HepG2 (cell line): ENCODE data around the gene TUBB3. TPM values are rescaled to one million over a fixed set of nuclear protein-coding genes. Genes with fewer than 3 reads are reported as not detected.

Experiments
- ATAC-seq: fragments of 200-7000 bp; cut with Tn5 transposase; 3 replicates; pipeline ENCODE4 v1.9.1; 2020; ENCODE audit warnings: mild to moderate bottlenecking, moderate library complexity
- BruUV-seq: library from RNA; stranded (reverse); fragments of 400-500 nt; replicated peaks from 2 replicates; lab custom pipeline; 2021; lab: Mats Ljungman, UMichigan
- CTCF ChIA-PET: fragments of 300-600 bp; formaldehyde crosslinking; extraction: SDS; loops from one replicate; lab custom pipeline; 2021; ENCODE audit warnings: low total read pairs, inconsistent platforms, low intra/inter-chr PET ratio; lab: Yijun Ruan, JAX
- POLR2A ChIA-PET: fragments of 350-600 bp; sonication (Branson Sonifier 250); formaldehyde crosslinking; loops from one replicate; lab custom pipeline; 2020; ENCODE audit warnings: antibody characterized with exemption, inconsistent platforms; lab: Yijun Ruan, JAX
- DNase-seq: peaks from one replicate; pipeline ENCODE4 v3.0.0-alpha.2; 2015; ENCODE audit warnings: low spot score
- FAIRE-seq: peaks from 3 replicates; lab custom pipeline; 2011; peaks lifted over from hg19 to GRCh38; lab: Jason Lieb, UNC
- H2AFZ ChIP-seq: one replicate; pipeline ENCODE4 v1.6.1; 2011; ENCODE audit warnings: low read length, inconsistent platforms
- H3K27ac ChIP-seq: fragments of 300-600 bp; 3 replicates; pipeline ENCODE4 v1.8.0; 2011; ENCODE audit warnings: mixed run types, mild to moderate bottlenecking, mixed read lengths, low read length, inconsistent platforms; ENCODE audit not compliant: insufficient read depth; ENCODE audit errors: extremely low read length
- H3K27me3 ChIP-seq, 2 experiments: fragments of 200-600 bp in 1 of 2; 2 replicates in 1 of 2; 3 replicates in 1 of 2; pipeline versions ENCODE4 v1.6.0 to v1.8.0; 2011; ENCODE audit warnings: low read length in 2 of 2, mild to moderate bottlenecking in 2 of 2, moderate library complexity in 2 of 2, inconsistent platforms in 1 of 2; ENCODE audit not compliant: insufficient read depth in 2 of 2, control insufficient read depth in 1 of 2
- H3K36me3 ChIP-seq, 2 experiments: fragments of 200-600 bp in 1 of 2; replicated peaks in 1 of 2; 2 replicates in 1 of 2; 3 replicates in 1 of 2; pipeline versions ENCODE4 v1.5.1 to v1.8.0; 2011; ENCODE audit warnings: low read length in 2 of 2, inconsistent platforms in 1 of 2; ENCODE audit not compliant: insufficient read depth in 2 of 2, control insufficient read depth in 1 of 2
- H3K4me1 ChIP-seq: 2 replicates; pipeline ENCODE4 v1.5.1; 2012; ENCODE audit warnings: low read length, inconsistent platforms; ENCODE audit not compliant: insufficient read depth
- H3K4me2 ChIP-seq: 2 replicates; pipeline ENCODE4 v1.6.0; 2011; ENCODE audit warnings: low read depth, low read length, inconsistent platforms
- H3K4me3 ChIP-seq, 3 experiments: fragments of 200-600 bp in 1 of 3; sonication (generic), shearing (Covaris generic) in 1 of 3; replicated peaks in 1 of 3; 2 replicates each; pipeline ENCODE4 v1.5.1; 2011 to 2016; ENCODE audit warnings: low read length in 3 of 3, inconsistent platforms in 2 of 3, low read depth in 2 of 3, mild to moderate bottlenecking in 2 of 3, control low read depth in 1 of 3, mixed read lengths in 1 of 3; ENCODE audit not compliant: insufficient read depth in 1 of 3
- H3K79me2 ChIP-seq: one replicate; pipeline ENCODE4 v1.6.1; 2011; ENCODE audit warnings: low read length, inconsistent platforms; ENCODE audit not compliant: insufficient read depth
- H3K9ac ChIP-seq: 2 replicates; pipeline ENCODE4 v1.6.0; 2011; ENCODE audit warnings: mild to moderate bottlenecking, low read depth, low read length, inconsistent platforms; ENCODE audit not compliant: insufficient read depth
- H3K9me3 ChIP-seq: 2 replicates; pipeline ENCODE4 v1.5.1; 2012; ENCODE audit warnings: mild to moderate bottlenecking, low read length
- H4K20me1 ChIP-seq: 2 replicates; pipeline ENCODE4 v1.6.0; 2011; ENCODE audit warnings: inconsistent platforms, mild to moderate bottlenecking, low read length, moderate library complexity; ENCODE audit not compliant: insufficient read depth
- AHR ChIP-seq: IDR thresholded peaks from 2 replicates; pipeline ENCODE4 v1.6.1; 2018; ENCODE audit warnings: missing genetic modification reagents, missing compliant biosample characterization
- HIVEP1 ChIP-seq: sonication (generic); formaldehyde crosslinking; IDR thresholded peaks from 2 replicates; pipeline ENCODE4 v1.4.0; 2020; ENCODE audit warnings: mild to moderate bottlenecking, missing genetic modification reagents
- HNRNPL ChIP-seq: fragments of 200-400 bp; formaldehyde crosslinking; IDR thresholded peaks from 2 replicates; pipeline ENCODE4 v1.6.1; 2017; ENCODE audit warnings: mild to moderate bottlenecking, low read depth, low read length
- KMT2B ChIP-seq: IDR thresholded peaks from 2 replicates; pipeline ENCODE4 v1.6.1; 2016; ENCODE audit warnings: missing genetic modification reagents, missing compliant biosample characterization
- NAIF1 ChIP-seq: sonication (generic); formaldehyde crosslinking; IDR thresholded peaks from 2 replicates; pipeline ENCODE4 v1.5.0; 2020; ENCODE audit warnings: mild to moderate bottlenecking, missing genetic modification reagents, borderline replicate concordance
- ZNF547 ChIP-seq: sonication (generic); formaldehyde crosslinking; IDR thresholded peaks from 2 replicates; pipeline ENCODE4 v1.5.1; 2020; ENCODE audit warnings: mild to moderate bottlenecking, missing genetic modification reagents
- ZNF768 ChIP-seq: sonication (generic); formaldehyde crosslinking; IDR thresholded peaks from 2 replicates; pipeline ENCODE4 v1.4.0; 2020; ENCODE audit warnings: missing genetic modification reagents
- WGBS: methylation state at CpG from one replicate; pipeline ENCODE4 v1.1.6; 2017; ENCODE audit warnings: low lambda C conversion rate; 5-methylcytosine and 5-hydroxymethylcytosine counted together
- in situ Hi-C: cut with HindIII; loops from 2 replicates; pipeline ENCODE4 v1.10.0; 2017; ENCODE audit warnings: low pct_unique_long_range_greater_than_20kb; ENCODE audit not compliant: extremely low pct_ligation_motif_present
- intact Hi-C: fragments of 100-400 bp; cut with micrococcal nuclease; formaldehyde crosslinking; loops from one replicate; pipeline ENCODE4 v1.10.0; 2022; ENCODE audit not compliant: unreplicated experiment
- polyA plus RNA-seq, 8 experiments: library from polyadenylated mRNA; depleted of rRNA in 3 of 8; stranded (reverse) in 7 of 8; unstranded in 1 of 8; fragments of >200 nt; fragmentation: Illumina TruSeq in 4 of 8; extraction: Trizol in 4 of 8; gene quantifications; 2 replicates each; pipeline versions ENCODE4 v1.2.1 to v1.2.3, GENCODE V29; 2011 to 2016; ENCODE audit warnings: low read depth in 4 of 8, missing spikeins in 1 of 8, mixed read lengths in 1 of 8; ENCODE audit not compliant: insufficient read depth in 1 of 8
- total RNA-seq, 5 experiments: library from RNA; depleted of rRNA; stranded (reverse); fragments of >200 nt; fragmentation: Illumina TruSeq; extraction: Trizol; gene quantifications; 2 replicates each; pipeline ENCODE4 v1.2.3, GENCODE V29; 2016; ENCODE audit warnings: low read depth in 1 of 5
- TF ChIP-seq, protein P1 (sequence below): IDR thresholded peaks from 2 replicates; pipeline ENCODE4 v1.6.1; 2016; ENCODE audit warnings: mild to moderate bottlenecking
- TF ChIP-seq, protein P2 (sequence below): sonication (generic); formaldehyde crosslinking; IDR thresholded peaks from 2 replicates; pipeline ENCODE4 v1.5.0; 2020; ENCODE audit warnings: missing genetic modification reagents, mild to moderate bottlenecking, borderline replicate concordance
- TF ChIP-seq, protein P3 (sequence below): sonication (generic); formaldehyde crosslinking; IDR thresholded peaks from 2 replicates; pipeline ENCODE4 v1.4.0; 2020; ENCODE audit warnings: mild to moderate bottlenecking, missing genetic modification reagents, borderline replicate concordance

The TUBB3 gene
- total and polyA plus RNA-seq, 2 of the 13 experiments (the other 11 are each of a cell fraction or from before 2014, with no cell fraction given): 110 to 185 TPM

DNA sequence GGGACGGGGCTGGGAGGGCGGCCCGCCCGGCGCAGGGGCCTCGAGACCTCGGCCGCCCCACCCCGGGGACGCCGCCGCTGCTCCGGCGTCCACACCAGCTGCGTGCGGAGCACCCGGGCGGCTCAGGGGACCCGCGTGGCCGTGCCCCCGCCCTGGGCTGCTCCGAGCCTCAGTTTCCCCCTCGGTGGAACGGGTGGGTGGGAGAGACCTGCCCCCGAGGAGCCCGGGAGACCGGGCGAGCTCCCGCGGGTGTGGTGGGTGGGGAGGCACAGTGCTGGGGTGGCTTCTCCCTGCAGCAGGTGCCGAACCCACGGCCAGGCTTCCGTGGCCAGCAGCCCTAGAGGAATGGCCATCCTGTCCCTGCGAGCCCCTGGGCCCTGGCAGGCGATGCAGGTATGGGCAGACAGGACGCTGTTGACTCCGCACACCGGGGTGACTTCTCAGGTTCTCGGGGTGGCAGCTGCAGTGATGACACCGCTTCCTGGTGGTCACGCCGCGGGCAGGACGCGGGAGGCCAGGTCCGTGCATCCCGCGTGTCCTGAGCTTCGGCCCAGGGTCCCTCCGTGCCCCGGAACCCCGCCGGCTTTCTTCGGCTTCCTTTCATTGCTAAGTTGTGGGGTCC lies 26.1 kb downstream of the TUBB3 start (continued):
- TF ChIP-seq, protein P1, sequence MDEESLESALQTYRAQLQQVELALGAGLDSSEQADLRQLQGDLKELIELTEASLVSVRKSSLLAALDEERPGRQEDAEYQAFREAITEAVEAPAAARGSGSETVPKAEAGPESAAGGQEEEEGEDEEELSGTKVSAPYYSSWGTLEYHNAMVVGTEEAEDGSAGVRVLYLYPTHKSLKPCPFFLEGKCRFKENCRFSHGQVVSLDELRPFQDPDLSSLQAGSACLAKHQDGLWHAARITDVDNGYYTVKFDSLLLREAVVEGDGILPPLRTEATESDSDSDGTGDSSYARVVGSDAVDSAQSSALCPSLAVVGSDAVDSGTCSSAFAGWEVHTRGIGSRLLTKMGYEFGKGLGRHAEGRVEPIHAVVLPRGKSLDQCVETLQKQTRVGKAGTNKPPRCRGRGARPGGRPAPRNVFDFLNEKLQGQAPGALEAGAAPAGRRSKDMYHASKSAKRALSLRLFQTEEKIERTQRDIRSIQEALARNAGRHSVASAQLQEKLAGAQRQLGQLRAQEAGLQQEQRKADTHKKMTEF (CRISPR knock-in tag): peak; percentile 27; the same call in 1 of the 2 replicates
- TF ChIP-seq, protein P2, sequence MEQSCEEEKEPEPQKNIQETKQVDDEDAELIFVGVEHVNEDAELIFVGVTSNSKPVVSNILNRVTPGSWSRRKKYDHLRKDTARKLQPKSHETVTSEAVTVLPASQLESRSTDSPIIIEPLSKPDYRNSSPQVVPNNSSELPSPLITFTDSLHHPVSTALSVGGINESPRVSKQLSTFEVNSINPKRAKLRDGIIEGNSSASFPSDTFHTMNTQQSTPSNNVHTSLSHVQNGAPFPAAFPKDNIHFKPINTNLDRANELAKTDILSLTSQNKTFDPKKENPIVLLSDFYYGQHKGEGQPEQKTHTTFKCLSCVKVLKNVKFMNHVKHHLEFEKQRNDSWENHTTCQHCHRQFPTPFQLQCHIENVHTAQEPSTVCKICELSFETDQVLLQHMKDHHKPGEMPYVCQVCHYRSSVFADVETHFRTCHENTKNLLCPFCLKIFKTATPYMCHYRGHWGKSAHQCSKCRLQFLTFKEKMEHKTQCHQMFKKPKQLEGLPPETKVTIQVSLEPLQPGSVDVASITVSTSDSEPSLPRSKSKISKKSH: no peak
- 0 out of 2 replicates have a peak, but pooled peaks have one; percentile 21 for TF ChIP-seq AHR (CRISPR knock-in tag)
- TF ChIP-seq NAIF1 (CRISPR knock-in tag): no peak
- TF ChIP-seq HIVEP1 (CRISPR knock-in tag): 0 out of 2 replicates have a peak, but pooled peaks have one; percentile 33
- TF ChIP-seq HNRNPL: no peak
- TF ChIP-seq ZNF547 (CRISPR knock-in tag): 0 out of 2 replicates have a peak, but pooled peaks have one; percentile 24
- TF ChIP-seq ZNF768 (CRISPR knock-in tag): peak; percentile 44; the same call in 1 of the 2 replicates
- no peak for TF ChIP-seq KMT2B (CRISPR knock-in tag)

DNA sequence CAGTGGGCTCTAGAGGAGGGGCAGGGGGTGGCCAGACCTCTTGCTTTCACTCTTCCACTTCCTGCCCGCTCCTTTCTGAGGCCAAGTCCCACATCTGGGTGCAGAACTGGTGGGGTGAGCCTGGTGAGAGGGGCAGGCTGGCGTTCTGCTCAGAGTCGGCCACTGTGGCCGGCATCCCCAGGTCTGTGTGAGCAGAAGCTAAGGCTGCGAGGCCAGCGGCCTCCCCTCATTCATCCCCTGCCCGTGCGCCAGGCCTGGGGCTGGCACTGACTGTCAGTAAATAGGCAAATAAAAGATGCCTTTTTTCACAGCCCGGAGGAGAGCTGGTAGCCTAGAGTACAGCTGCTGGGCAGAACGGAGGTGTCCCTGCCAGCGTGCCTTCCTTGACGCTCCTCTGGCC lies 26.6 kb downstream of the TUBB3 start:
- in situ Hi-C loops (no loop called here), intact Hi-C loops (no loop called here)
- H3K79me2 ChIP-seq: peaks cover 15% of the 10 kb centered on the region
- peak overlapping the region; percentile 80 for H3K4me2 ChIP-seq
- H3K9ac ChIP-seq: peak overlapping the region; percentile 86
- ChIA-PET CTCF (no interaction called here), POLR2A (interaction anchor here (1.8 to 4.2 kb wide), 2 partner anchors 24 to 28 kb away, joined by 9 to 46 read pairs; partner anchors contain the start of gene TUBB3)
- peaks cover 32% of the 10 kb centered on the region for H3K4me1 ChIP-seq
- DNase-seq (no peak), FAIRE-seq (no peak), ATAC-seq (no peak)
- H3K4me3 ChIP-seq: peak overlapping the region; percentile 85 to 98 (median 97)
- H3K36me3 ChIP-seq: peaks cover under 1 to 4% of the 10 kb centered on the region in 2 experiments; a peak in 2 of 5 replicates
- no peaks in the 10 kb centered on the region for H4K20me1 ChIP-seq
- 70% methylated on average over 9 of the region's 12 CpGs for WGBS
- peaks cover 0 to 11% of the 10 kb centered on the region in 2 experiments; a peak in 3 of 5 replicates for H3K27me3 ChIP-seq
- no peak overlapping the region for H2AFZ ChIP-seq
- no peaks in the 10 kb centered on the region for H3K9me3 ChIP-seq
- no peak overlapping the region for H3K27ac ChIP-seq
- no TSS peak for BruUV-seq
- TF ChIP-seq, protein P3, sequence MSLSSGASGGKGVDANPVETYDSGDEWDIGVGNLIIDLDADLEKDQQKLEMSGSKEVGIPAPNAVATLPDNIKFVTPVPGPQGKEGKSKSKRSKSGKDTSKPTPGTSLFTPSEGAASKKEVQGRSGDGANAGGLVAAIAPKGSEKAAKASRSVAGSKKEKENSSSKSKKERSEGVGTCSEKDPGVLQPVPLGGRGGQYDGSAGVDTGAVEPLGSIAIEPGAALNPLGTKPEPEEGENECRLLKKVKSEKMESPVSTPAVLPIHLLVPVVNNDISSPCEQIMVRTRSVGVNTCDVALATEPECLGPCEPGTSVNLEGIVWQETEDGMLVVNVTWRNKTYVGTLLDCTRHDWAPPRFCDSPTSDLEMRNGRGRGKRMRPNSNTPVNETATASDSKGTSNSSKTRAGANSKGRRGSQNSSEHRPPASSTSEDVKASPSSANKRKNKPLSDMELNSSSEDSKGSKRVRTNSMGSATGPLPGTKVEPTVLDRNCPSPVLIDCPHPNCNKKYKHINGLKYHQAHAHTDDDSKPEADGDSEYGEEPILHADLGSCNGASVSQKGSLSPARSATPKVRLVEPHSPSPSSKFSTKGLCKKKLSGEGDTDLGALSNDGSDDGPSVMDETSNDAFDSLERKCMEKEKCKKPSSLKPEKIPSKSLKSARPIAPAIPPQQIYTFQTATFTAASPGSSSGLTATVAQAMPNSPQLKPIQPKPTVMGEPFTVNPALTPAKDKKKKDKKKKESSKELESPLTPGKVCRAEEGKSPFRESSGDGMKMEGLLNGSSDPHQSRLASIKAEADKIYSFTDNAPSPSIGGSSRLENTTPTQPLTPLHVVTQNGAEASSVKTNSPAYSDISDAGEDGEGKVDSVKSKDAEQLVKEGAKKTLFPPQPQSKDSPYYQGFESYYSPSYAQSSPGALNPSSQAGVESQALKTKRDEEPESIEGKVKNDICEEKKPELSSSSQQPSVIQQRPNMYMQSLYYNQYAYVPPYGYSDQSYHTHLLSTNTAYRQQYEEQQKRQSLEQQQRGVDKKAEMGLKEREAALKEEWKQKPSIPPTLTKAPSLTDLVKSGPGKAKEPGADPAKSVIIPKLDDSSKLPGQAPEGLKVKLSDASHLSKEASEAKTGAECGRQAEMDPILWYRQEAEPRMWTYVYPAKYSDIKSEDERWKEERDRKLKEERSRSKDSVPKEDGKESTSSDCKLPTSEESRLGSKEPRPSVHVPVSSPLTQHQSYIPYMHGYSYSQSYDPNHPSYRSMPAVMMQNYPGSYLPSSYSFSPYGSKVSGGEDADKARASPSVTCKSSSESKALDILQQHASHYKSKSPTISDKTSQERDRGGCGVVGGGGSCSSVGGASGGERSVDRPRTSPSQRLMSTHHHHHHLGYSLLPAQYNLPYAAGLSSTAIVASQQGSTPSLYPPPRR (CRISPR knock-in tag): no peak
